ENCODE data around the gene RAN. TPM values are rescaled to one million over a fixed set of nuclear protein-coding genes. Genes with fewer than 3 reads are reported as not detected.
A peak's percentile ranks its signal among the peaks of the same experiment; 100 is the strongest.
"Not testable (repeated sequence)": the region's sequence is repeated elsewhere in the genome, so short reads cannot be mapped to it uniquely, and the experiment has no call there.

Gene RAN
- total RNA-seq, 1 donor = 614 TPM

- DNase-seq (ENCODE audit: low read depth) = peak; percentile 27
- H3K4me3 ChIP-seq (ENCODE audit: low read depth, low read length) = peak overlapping the region; percentile 86
- TF ChIP-seq CTCF (IDR thresholded peaks at IDR 0.05; ENCODE audit: insufficient read depth, low read depth, low read length) = no peak
Measured at GRCh38 chr12:130838284-130838950, 33.4 kb upstream of the RAN start.

- peak; percentile 83 for DNase-seq (ENCODE audit: low read depth)
- peak; percentile 49 for TF ChIP-seq CTCF (IDR thresholded peaks at IDR 0.05; ENCODE audit: insufficient read depth, low read depth, low read length)
- H3K4me3 ChIP-seq (ENCODE audit: low read depth, low read length) = peak within 1 kb of the TSS; percentile 86
Measured at GRCh38 chr12:130838951-130839769, 32.7 kb upstream of the RAN start, which contains the start of gene STX2. STX2 (minus strand) TSS chr12:130839250; CDS start chr12:130839099, 151 bp downstream.

- no peak for DNase-seq (ENCODE audit: low read depth)
- peak overlapping the region; percentile 46 for H3K4me3 ChIP-seq (ENCODE audit: low read depth, low read length)
Measured at GRCh38 chr12:130839770-130840404, 32.0 kb upstream of the RAN start.

GRCh38 chr12:130846369-130846768 lies 25.5 kb upstream of the RAN start:
- TF ChIP-seq CTCF (IDR thresholded peaks at IDR 0.05; ENCODE audit: insufficient read depth, low read depth, low read length) = no peak
- no peak overlapping the region for H3K4me3 ChIP-seq (ENCODE audit: low read depth, low read length)
- no peak for DNase-seq (ENCODE audit: low read depth)

More at GRCh38 chr12:130839770-130840404, 32.0 kb upstream of the RAN start:
- TF ChIP-seq CTCF (IDR thresholded peaks at IDR 0.05; ENCODE audit: insufficient read depth, low read depth, low read length) = no peak

GRCh38 chr12:130847112-130847511 lies 24.8 kb upstream of the RAN start:
- TF ChIP-seq CTCF (IDR thresholded peaks at IDR 0.05; ENCODE audit: insufficient read depth, low read depth, low read length) = no peak
- no peak overlapping the region for H3K4me3 ChIP-seq (ENCODE audit: low read depth, low read length)
- peak; percentile 54 for DNase-seq (ENCODE audit: low read depth)

- H3K4me3 ChIP-seq (ENCODE audit: low read depth, low read length); DNase-seq (ENCODE audit: low read depth): not testable (repeated sequence)
Measured at GRCh38 chr12:130848105-130848504, 23.8 kb upstream of the RAN start.

- DNase-seq (ENCODE audit: low read depth); H3K4me3 ChIP-seq (ENCODE audit: low read depth, low read length): not testable (repeated sequence)
Measured at GRCh38 chr12:130848785-130849305, 23.0 kb upstream of the RAN start.
